Mesenchymal stem cell (in vitro differentiated cells and primary cell): ENCODE measurements around the gene PXDC1.

Experiments used
- DNase-seq: peaks from one replicate; pipeline ENCODE4 v3.0.0-alpha.2; 2013
- H2AFZ ChIP-seq: one replicate; pipeline ENCODE4 v1.6.1; 2013; ENCODE audit warnings: low read depth, mild to moderate bottlenecking, control low read depth, inconsistent platforms, low read length, moderate library complexity
- H2AK5ac ChIP-seq: 2 replicates; pipeline ENCODE4 v1.6.1; 2013; ENCODE audit warnings: low read length, moderate library complexity, mild to moderate bottlenecking, inconsistent platforms; ENCODE audit not compliant: severe bottlenecking
- H2BK120ac ChIP-seq: one replicate; pipeline ENCODE4 v1.6.1; 2013; ENCODE audit warnings: low read depth, mild to moderate bottlenecking, inconsistent platforms, low read length, moderate library complexity
- H2BK12ac ChIP-seq, 2 experiments: one replicate each; pipeline ENCODE4 v1.6.1; 2013; ENCODE audit warnings: inconsistent platforms in 2 of 2, low read length in 2 of 2, mild to moderate bottlenecking in 2 of 2, moderate library complexity in 2 of 2, control low read depth in 1 of 2
- H2BK15ac ChIP-seq: one replicate; pipeline ENCODE4 v1.6.1; 2013; ENCODE audit warnings: mild to moderate bottlenecking, low read depth, inconsistent platforms; ENCODE audit not compliant: poor library complexity, severe bottlenecking
- H2BK5ac ChIP-seq: 2 replicates; pipeline ENCODE4 v1.6.1; 2013; ENCODE audit warnings: low read depth, mild to moderate bottlenecking, low read length, control low read depth, inconsistent platforms; ENCODE audit not compliant: poor library complexity, severe bottlenecking
- H3K14ac ChIP-seq, 2 experiments: one replicate each; pipeline ENCODE4 v1.6.1; 2013; ENCODE audit warnings: inconsistent platforms in 2 of 2, low read length in 2 of 2, control low read depth in 1 of 2, mild to moderate bottlenecking in 1 of 2, moderate library complexity in 1 of 2
- H3K18ac ChIP-seq, 2 experiments: one replicate each; pipeline ENCODE4 v1.6.1; 2013; ENCODE audit warnings: inconsistent platforms in 2 of 2, low read length in 2 of 2, control low read depth in 1 of 2, low read depth in 1 of 2, mild to moderate bottlenecking in 1 of 2
- H3K23ac ChIP-seq, 2 experiments: one replicate each; pipeline ENCODE4 v1.6.1; 2013; ENCODE audit warnings: inconsistent platforms in 2 of 2, low read length in 2 of 2, mild to moderate bottlenecking in 2 of 2, moderate library complexity in 2 of 2, control low read depth in 1 of 2
- H3K27ac ChIP-seq: 2 replicates; pipeline ENCODE4 v1.5.1; 2013; ENCODE audit warnings: mild to moderate bottlenecking, moderate library complexity, low read length, control low read depth, inconsistent platforms; ENCODE audit not compliant: poor library complexity, severe bottlenecking
- H3K27me3 ChIP-seq, 2 experiments: 2 replicates each; pipeline versions ENCODE4 v1.6.1 to v1.7.0; 2013; ENCODE audit warnings: low read length in 2 of 2, mild to moderate bottlenecking in 2 of 2, moderate library complexity in 2 of 2, control low read depth in 1 of 2, inconsistent platforms in 1 of 2; ENCODE audit not compliant: control insufficient read depth in 1 of 2, insufficient read depth in 1 of 2
- H3K36me3 ChIP-seq, 2 experiments: 2 replicates each; pipeline versions ENCODE4 v1.6.1 to v1.7.0; 2013; ENCODE audit warnings: low read length in 2 of 2, control low read depth in 1 of 2, inconsistent platforms in 1 of 2, low read depth in 1 of 2, mild to moderate bottlenecking in 1 of 2; ENCODE audit not compliant: insufficient read depth in 2 of 2, control insufficient read depth in 1 of 2
- H3K4ac ChIP-seq, 2 experiments: one replicate each; pipeline ENCODE4 v1.6.1; 2013; ENCODE audit warnings: inconsistent platforms in 2 of 2, low read length in 2 of 2, mild to moderate bottlenecking in 2 of 2, moderate library complexity in 2 of 2, control low read depth in 1 of 2, low read depth in 1 of 2
- H3K4me1 ChIP-seq: 2 replicates; pipeline ENCODE4 v1.6.1; 2013; ENCODE audit warnings: low read depth, low read length, control low read depth; ENCODE audit not compliant: control insufficient read depth, insufficient read depth
- H3K4me2 ChIP-seq: 2 replicates; pipeline ENCODE4 v1.6.1; 2013; ENCODE audit warnings: low read length, mild to moderate bottlenecking, inconsistent platforms; ENCODE audit not compliant: poor library complexity, severe bottlenecking
- H3K4me3 ChIP-seq, 2 experiments: 2 replicates each; pipeline versions ENCODE4 v1.5.1 to v1.7.0; 2013; ENCODE audit warnings: low read length in 2 of 2, mild to moderate bottlenecking in 2 of 2, control low read depth in 1 of 2, low read depth in 1 of 2; ENCODE audit not compliant: insufficient read depth in 1 of 2
- H3K79me1 ChIP-seq: replicated peaks from 2 replicates; pipeline ENCODE4 v1.6.1; 2013; ENCODE audit warnings: mild to moderate bottlenecking, control low read depth, low read length, inconsistent platforms; ENCODE audit not compliant: poor library complexity, severe bottlenecking
- H3K9ac ChIP-seq: 2 replicates; pipeline ENCODE4 v1.7.0; 2013; ENCODE audit warnings: mild to moderate bottlenecking, low read length, moderate library complexity
- H3K9me3 ChIP-seq: 2 replicates; pipeline ENCODE4 v1.7.0; 2013; ENCODE audit warnings: mild to moderate bottlenecking, low read length; ENCODE audit not compliant: control insufficient read depth
- H4K8ac ChIP-seq: one replicate; pipeline ENCODE4 v1.6.1; 2013; ENCODE audit warnings: inconsistent platforms, mild to moderate bottlenecking, low read length, moderate library complexity
- H4K91ac ChIP-seq: one replicate; pipeline ENCODE4 v1.6.1; 2013; ENCODE audit warnings: mild to moderate bottlenecking, low read length, inconsistent platforms
- WGBS: methylation state at CpG from one replicate; pipeline ENCODE4 v1.1.7; 2013; ENCODE audit warnings: mixed read lengths; 5-methylcytosine and 5-hydroxymethylcytosine counted together

Gene PXDC1

DNA sequence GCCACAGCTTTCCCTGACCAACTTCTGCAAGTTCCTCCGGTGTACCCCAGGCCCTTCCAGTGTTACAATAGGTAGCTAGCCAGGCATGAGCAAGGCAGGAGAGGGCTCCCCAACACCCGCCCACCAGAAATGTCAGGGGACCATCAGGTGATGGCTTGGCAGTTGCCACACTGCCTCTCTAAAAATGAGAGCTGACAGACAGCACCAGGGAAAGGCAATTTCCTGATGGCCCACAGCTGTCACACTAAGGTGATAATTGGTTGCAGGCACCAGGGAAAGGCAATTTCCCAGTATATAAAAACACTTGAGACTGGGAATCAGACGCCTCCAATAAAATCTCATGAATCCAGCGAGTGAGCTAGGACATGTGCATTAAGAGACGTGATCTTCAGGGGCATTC lies 49.9 kb downstream of the PXDC1 start:
- Histone ChIP-seq H2BK120ac (no peak overlapping the region), H3K27me3 (peaks cover 0 to 16% of the 10 kb centered on the region in 2 experiments), H3K23ac (no peak overlapping the region), H3K27ac (no peak overlapping the region), H2BK12ac (peak overlapping the region in 1 of 2 experiments; percentile 19), H3K4me2 (no peak overlapping the region), H2AK5ac (no peak overlapping the region), H2BK15ac (no peak overlapping the region), H3K14ac (no peak overlapping the region), H2BK5ac (no peak overlapping the region), H3K9ac (no peak overlapping the region), H3K4me1 (peaks cover 2% of the 10 kb centered on the region), H2AFZ (no peak overlapping the region), H3K36me3 (no peaks in the 10 kb centered on the region), H3K4me3 (no peak overlapping the region), H3K9me3 (peaks cover 3% of the 10 kb centered on the region), H4K8ac (no peak overlapping the region), H4K91ac (no peak overlapping the region), H3K79me1 (no peaks in the 10 kb centered on the region), H3K4ac (no peak overlapping the region), H3K18ac (no peak overlapping the region)
- 69% methylated on average over 5 of the region's 5 CpGs for WGBS
- DNase-seq: no peak

DNA sequence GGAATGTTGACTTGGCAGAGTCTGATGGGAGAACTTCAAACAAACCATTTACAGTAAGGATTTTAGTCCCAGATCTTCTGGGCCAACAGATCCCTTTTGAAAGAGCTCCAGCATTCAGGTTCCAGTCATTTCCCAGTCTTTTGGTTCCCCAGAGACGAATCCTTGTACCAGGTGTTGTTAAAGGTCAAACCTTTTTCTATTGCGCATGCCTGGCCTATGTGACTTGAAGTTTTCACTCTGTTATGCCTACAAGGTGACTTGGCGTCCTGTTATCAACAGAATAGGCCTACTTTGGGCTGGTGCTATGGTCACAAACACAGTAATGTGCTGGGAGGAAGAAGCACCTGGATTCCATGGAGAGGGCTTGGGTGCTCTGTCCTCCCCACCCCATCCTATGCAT lies 52.3 kb downstream of the PXDC1 start:
- Histone ChIP-seq H3K36me3 (no peaks in the 10 kb centered on the region), H3K27me3 (peaks cover 0 to 16% of the 10 kb centered on the region in 2 experiments), H2BK12ac (no peak overlapping the region), H2AFZ (no peak overlapping the region), H2BK5ac (no peak overlapping the region), H2AK5ac (no peak overlapping the region), H4K8ac (no peak overlapping the region), H3K4ac (no peak overlapping the region), H3K4me2 (no peak overlapping the region), H3K9me3 (no peaks in the 10 kb centered on the region), H2BK15ac (no peak overlapping the region), H3K27ac (no peak overlapping the region), H3K23ac (no peak overlapping the region), H2BK120ac (no peak overlapping the region), H3K9ac (no peak overlapping the region), H3K18ac (no peak overlapping the region), H3K14ac (no peak overlapping the region), H3K4me3 (no peak overlapping the region), H3K4me1 (peaks cover 2% of the 10 kb centered on the region), H4K91ac (no peak overlapping the region), H3K79me1 (no peaks in the 10 kb centered on the region)
- WGBS: 90% methylated on average over 3 of the region's 3 CpGs
- DNase-seq: no peak

DNA sequence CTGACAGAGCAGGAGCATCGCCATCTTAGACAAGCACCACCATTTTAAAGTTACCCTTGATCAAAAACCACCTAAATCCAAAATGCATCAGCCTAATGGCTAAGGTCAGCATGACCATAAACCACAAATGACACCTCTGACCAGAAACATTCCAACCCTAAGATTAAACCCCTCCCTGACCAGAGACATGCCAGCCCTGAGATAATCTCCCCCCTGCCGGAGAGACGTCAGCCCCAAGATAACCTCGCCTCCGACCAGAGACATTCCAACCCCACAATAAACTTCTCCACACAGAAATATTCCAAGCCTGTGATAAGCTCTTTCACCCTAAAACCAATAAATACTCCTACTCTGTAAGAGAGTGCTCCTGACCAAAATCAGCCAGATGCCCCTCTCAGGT lies 53.5 kb downstream of the PXDC1 start:
- H2BK12ac ChIP-seq: no peak overlapping the region
- H3K9ac ChIP-seq: no peak overlapping the region
- no peak overlapping the region for H3K18ac ChIP-seq
- no peaks in the 10 kb centered on the region for H3K79me1 ChIP-seq
- peaks cover 0 to 16% of the 10 kb centered on the region in 2 experiments for H3K27me3 ChIP-seq
- H3K9me3 ChIP-seq: no peaks in the 10 kb centered on the region
- H2BK5ac ChIP-seq: no peak overlapping the region
- no peak overlapping the region for H3K4me2 ChIP-seq
- no peak overlapping the region for H4K8ac ChIP-seq
- H3K4me1 ChIP-seq: peaks cover 2% of the 10 kb centered on the region
- H2AK5ac ChIP-seq: no peak overlapping the region
- H3K4ac ChIP-seq: no peak overlapping the region
- H3K36me3 ChIP-seq: no peaks in the 10 kb centered on the region
- H4K91ac ChIP-seq: no peak overlapping the region
- no peak overlapping the region for H3K23ac ChIP-seq
- H2BK120ac ChIP-seq: no peak overlapping the region
- no peak overlapping the region for H3K27ac ChIP-seq
- DNase-seq: no peak
- 87% methylated on average over 5 of the region's 5 CpGs for WGBS
- no peak overlapping the region for H2BK15ac ChIP-seq
- no peak overlapping the region for H3K4me3 ChIP-seq
- no peak overlapping the region for H2AFZ ChIP-seq
- no peak overlapping the region for H3K14ac ChIP-seq

DNA sequence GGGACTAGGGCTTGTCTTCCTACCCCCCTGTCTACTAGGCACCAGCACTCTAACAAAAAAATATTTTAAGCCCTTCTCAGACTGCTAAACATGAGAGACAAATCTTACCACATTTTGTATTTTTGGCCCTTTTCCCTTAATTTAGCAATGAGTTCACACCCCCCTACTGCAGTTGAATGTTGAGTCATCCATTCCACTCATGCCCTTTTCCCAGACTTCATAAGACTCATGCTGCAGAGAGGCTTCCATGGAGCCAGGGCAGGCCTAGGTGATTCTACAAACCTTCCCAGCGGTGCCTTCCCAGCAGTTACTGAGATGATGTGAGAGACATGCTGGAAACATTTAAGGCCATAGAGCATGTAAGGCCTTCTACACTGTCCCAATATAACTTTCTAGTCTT lies 53.9 kb downstream of the PXDC1 start:
- Histone ChIP-seq H3K14ac (no peak overlapping the region), H3K23ac (no peak overlapping the region), H4K91ac (no peak overlapping the region), H3K36me3 (no peaks in the 10 kb centered on the region), H2AK5ac (no peak overlapping the region), H3K4me1 (peaks cover 2% of the 10 kb centered on the region), H2BK120ac (no peak overlapping the region), H3K18ac (no peak overlapping the region), H3K4ac (no peak overlapping the region), H2BK15ac (no peak overlapping the region), H4K8ac (no peak overlapping the region), H3K4me2 (no peak overlapping the region), H2BK12ac (no peak overlapping the region), H3K9ac (no peak overlapping the region), H3K79me1 (no peaks in the 10 kb centered on the region), H3K27me3 (peaks cover 0 to 13% of the 10 kb centered on the region in 2 experiments), H2AFZ (no peak overlapping the region), H3K4me3 (no peak overlapping the region), H3K27ac (no peak overlapping the region), H3K9me3 (no peaks in the 10 kb centered on the region), H2BK5ac (no peak overlapping the region)
- 14% methylated on average over 1 of the region's 1 CpG for WGBS
- DNase-seq: peak; percentile 61
